RKO (cell line): Measurements from ENCODE around the gene SEZ6L2.
A peak's percentile ranks its signal among the peaks of the same experiment; 100 is the strongest.
"Not testable (repeated sequence)": the region's sequence is repeated elsewhere in the genome, so short reads cannot be mapped to it uniquely, and the experiment has no call there.

ENCODE experiments used
- DNase-seq: peaks from one replicate; pipeline ENCODE4 v3.0.0-alpha.2; 2016; ENCODE audit warnings: low spot score

The SEZ6L2 gene

GRCh38 chr16:29899516-29900101 is at the start of gene SEZ6L2:
SEZ6L2 (minus strand) TSS chr16:29899550; CDS start chr16:29899019, 531 bp downstream.
- DNase-seq = peak; percentile 90

GRCh38 chr16:29947897-29948296 is 48.5 kb upstream of the SEZ6L2 start:
- DNase-seq = no peak

- DNase-seq = peak; percentile 98
These were observed 44.8 kb upstream of the SEZ6L2 start for GRCh38 chr16:29943846-29944799.

- DNase-seq = no peak
These were observed 41.3 kb upstream of the SEZ6L2 start for GRCh38 chr16:29940656-29941055.

- not testable (repeated sequence) for DNase-seq
These were observed 32.4 kb upstream of the SEZ6L2 start for GRCh38 chr16:29931750-29932149.

- no peak for DNase-seq
These were observed 27.9 kb upstream of the SEZ6L2 start for GRCh38 chr16:29927070-29927905.

- DNase-seq = peak; percentile 58
These were observed 27.3 kb upstream of the SEZ6L2 start for GRCh38 chr16:29926711-29927052.

GRCh38 chr16:29925781-29926710 is 26.7 kb upstream of the SEZ6L2 start, which contains the start of gene KCTD13:
KCTD13 (minus strand) TSS chr16:29926226; CDS start chr16:29926033, 193 bp downstream.
- peak; percentile 83 for DNase-seq

GRCh38 chr16:29925105-29925756 is 25.9 kb upstream of the SEZ6L2 start:
- peak; percentile 40 for DNase-seq

GRCh38 chr16:29922986-29923501 is 23.7 kb upstream of the SEZ6L2 start:
- no peak for DNase-seq

GRCh38 chr16:29922326-29922725 is 23.0 kb upstream of the SEZ6L2 start:
- no peak for DNase-seq

GRCh38 chr16:29921034-29921385 is 21.7 kb upstream of the SEZ6L2 start:
- DNase-seq = no peak

GRCh38 chr16:29920288-29921033 is 21.1 kb upstream of the SEZ6L2 start:
- no peak for DNase-seq

- no peak for DNase-seq
These were observed 17.6 kb upstream of the SEZ6L2 start for GRCh38 chr16:29916979-29917378.

GRCh38 chr16:29915590-29916247 is 16.4 kb upstream of the SEZ6L2 start:
- no peak for DNase-seq

- no peak for DNase-seq
These were observed 14.2 kb upstream of the SEZ6L2 start for GRCh38 chr16:29913514-29913913.

GRCh38 chr16:29912087-29912486 is 12.7 kb upstream of the SEZ6L2 start:
- DNase-seq = no peak

GRCh38 chr16:29911676-29912010 is 12.3 kb upstream of the SEZ6L2 start:
- no peak for DNase-seq
